HG03432 (cell line): ENCODE data around the gene CLIC1.

Experiments
- ATAC-seq: cut with Tn5 transposase; IDR thresholded peaks from one replicate; pipeline ENCODE4 v1.9.1; 2021; ENCODE audit warnings: mild to moderate bottlenecking, moderate library complexity; ENCODE audit not compliant: unreplicated experiment

The CLIC1 gene

DNA sequence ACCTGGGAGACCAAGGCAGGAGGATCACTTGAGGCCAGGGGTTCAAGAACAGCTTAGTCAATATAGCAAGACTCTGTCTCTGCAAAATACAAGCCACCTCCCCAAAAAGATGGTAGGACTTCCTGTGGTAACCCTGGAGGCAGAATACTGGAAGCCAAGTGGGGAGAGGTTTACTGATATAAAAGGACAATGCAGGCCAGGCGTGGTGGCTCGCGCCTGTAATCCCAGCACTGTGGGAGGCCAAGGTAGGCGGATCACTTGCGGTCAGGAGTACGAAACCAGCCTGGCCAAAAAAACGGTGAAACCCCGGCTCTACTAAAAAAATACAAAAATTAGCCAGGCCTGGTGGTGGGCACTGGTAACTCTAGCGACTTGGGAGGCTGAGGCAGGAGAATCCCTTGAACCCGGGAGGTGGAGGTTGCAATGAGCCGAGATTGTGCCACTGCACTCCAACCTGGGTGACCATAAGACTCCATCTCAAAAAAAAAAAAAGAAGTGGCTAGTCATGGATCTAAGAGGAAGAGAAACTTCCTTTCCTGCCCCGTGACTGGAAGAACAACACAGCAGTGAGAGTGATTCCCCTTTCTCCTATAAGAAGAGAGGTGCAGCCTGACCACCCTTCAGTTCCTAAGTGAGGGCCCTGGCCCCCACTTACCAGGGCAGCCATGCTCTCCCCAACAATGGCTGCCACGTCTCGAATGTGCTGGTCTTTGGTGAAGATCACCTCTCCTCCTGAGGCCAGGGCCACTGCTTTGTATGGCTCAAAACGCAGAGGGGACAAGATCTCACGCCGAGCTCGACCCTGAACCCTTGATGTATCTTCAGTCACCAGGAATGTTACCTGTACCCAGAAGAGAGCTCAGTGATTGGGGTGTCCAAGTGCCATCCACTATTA is 32.3 kb upstream of the CLIC1 start:
- ATAC-seq, result no peak

DNA sequence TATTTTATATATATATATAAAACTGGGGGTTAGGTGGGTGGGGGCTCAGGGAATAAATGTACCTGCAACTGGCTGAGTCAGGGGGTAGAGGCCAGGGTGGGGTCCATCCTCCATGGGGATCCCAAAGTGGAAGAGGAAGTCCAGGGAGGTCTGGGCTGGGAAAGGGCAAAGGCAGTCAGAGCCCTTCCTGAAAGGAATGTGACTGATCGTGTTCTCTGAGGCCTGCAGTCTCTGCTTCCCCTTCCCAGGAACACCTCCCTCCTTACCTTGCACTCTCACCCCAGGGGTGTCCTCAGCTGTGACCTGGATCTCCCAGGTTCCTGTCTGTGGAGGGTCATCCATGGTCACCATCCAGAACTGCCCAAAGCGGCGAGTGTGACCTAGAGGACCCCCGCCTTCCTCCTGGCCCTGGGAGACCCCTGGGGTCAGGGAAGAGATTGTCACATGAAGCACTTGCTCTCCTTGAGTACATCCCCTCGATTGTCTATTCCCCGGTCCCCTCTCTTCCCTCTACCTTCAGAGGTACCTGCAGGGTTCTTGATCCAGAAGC is 30.8 kb upstream of the CLIC1 start:
- ATAC-seq, result no peak

DNA sequence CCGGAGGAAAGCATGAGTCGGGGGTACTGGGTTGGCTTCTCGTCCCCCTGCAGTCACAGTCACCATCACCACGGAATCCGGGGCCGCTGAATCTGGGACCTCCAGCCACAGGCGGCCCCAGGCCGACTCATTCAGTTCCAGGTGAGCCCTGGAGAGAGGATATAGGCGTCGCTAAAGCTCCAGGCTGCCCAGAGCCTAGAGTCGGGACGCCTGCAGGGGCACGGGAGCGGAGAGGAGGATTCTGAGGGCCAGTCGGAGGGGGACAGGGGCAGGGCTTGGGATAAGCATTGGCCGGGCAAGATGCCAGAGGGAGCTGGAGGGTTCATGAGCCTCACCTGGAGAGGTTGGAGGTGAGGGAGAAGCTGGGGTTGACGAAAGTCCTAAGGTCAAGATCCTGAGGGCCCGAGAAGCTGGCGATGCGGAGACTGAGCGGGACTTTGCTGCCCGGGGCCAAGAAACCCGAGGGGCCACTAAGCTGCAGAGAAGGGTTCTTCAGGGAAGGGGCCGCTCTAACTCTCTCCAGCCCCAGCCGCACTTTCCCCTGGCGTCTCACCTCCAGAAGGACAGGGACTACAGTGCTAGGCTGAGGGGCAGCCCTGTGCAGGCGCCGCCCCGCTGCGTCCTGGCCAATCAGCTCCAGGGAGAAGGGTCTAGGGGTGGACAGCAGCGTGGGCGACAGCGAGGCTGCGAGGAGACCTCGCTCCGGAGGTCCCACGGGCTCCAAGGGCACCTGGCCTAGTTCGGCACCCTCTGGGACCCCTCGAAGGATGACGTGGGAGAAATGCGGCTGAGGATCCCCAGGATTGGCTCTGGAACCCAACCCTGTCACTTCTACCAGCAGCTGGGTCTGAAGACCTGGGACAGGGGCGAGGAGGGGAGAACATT is 29.8 kb upstream of the CLIC1 start:
- ATAC-seq, result no peak

- no peak for ATAC-seq
Measured at GRCh38 chr6:31765559-31765909, 29.2 kb upstream of the CLIC1 start.

- no peak for ATAC-seq
Measured at GRCh38 chr6:31764198-31764597, 27.9 kb upstream of the CLIC1 start.

GRCh38 chr6:31763619-31763940 is 27.2 kb upstream of the CLIC1 start:
- no peak for ATAC-seq

- no peak for ATAC-seq
Measured at GRCh38 chr6:31762878-31763618, 26.7 kb upstream of the CLIC1 start.

GRCh38 chr6:31762356-31762755 is 26.0 kb upstream of the CLIC1 start, which contains the start of gene SAPCD1:
Gene SAPCD1, plus strand, starts transcription at chr6:31762656. Its CDS starts 399 bp downstream, at chr6:31763055.
- no peak for ATAC-seq

GRCh38 chr6:31761343-31761742 is 25.0 kb upstream of the CLIC1 start:
- ATAC-seq, result no peak

GRCh38 chr6:31760790-31761189 is 24.5 kb upstream of the CLIC1 start:
- no peak for ATAC-seq

GRCh38 chr6:31758281-31758680 is 22.0 kb upstream of the CLIC1 start:
- no peak for ATAC-seq

DNA sequence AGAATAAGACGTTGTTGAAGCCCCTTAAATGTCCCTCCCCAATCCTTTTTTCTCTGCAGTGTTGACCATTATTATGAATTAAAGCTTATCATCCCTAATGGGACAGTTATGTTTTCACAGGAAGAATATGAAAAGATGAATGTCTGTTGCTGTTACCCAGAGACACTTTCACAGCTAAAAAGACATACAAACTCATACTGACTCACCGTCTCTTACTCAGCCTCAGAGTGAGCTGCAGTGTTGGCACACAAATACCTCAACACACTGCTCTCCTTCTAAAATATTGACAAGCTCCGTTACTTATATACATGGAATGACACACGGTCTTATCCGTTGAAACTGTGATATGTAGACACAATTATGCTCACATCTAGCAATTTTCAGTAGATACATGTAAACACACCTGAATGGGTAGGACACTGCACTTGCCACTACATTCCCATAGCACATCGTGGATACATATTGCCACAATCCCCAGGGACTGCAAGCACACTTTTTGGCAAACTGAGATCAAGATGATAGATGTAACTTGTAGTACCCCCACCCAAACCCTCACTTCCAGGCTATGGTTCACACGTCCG is 16.5 kb upstream of the CLIC1 start:
- ATAC-seq, result no peak

DNA sequence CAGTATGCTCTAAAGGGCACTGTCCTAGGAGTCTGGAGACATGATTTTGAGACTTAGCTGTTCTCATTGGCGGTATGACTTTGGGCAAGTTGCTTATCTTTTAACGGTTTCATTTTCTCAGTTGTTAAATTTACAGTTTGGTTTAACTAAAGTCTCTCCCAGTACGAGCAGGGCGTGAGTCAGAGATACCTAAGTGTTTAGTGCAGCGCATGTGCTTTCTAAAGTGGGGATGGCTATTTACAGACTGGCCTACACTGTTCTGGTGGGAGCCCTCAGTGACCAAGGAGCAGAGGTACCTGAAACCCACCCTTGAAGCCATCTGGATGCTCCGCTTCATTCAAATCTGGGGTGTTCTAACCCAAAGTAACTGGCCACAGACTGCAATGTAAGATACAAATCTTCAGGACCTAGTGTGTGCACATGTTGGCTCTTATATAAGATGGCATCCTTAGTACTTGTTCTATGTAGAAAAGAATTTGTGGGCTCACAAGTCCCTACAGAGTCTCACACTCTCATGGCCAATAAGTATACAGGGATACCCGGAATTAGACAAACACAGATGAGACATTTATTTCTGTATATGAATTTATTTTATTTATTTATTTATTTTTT is 14.2 kb upstream of the CLIC1 start:
- ATAC-seq, result no peak

- no peak for ATAC-seq
Measured at GRCh38 chr6:31749301-31750036, 13.1 kb upstream of the CLIC1 start.

DNA sequence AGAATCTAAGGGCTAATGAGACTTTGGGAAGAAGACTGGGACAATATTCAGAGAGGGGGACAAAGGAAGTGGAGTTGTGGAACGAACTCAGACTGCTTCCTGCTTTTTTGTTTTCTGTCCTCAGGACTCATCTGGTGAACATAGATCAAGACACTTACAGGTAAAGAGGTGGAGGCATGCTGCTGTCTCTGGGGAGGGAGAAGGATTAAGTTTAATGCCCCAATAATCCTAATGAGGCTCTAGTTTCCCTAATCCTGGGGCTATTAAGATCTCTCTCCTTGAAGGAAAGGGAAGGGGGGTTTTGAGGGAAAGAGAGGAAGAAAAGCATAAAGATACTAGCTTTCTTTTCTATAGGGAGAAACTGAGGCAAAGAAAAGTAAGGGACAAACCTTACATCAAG is 8.1 kb upstream of the CLIC1 start:
- ATAC-seq, result no peak

- ATAC-seq, result no peak
Measured at GRCh38 chr6:31742894-31743293, 6.6 kb upstream of the CLIC1 start.

GRCh38 chr6:31741815-31742214 is 5.5 kb upstream of the CLIC1 start:
- ATAC-seq, result no peak

DNA sequence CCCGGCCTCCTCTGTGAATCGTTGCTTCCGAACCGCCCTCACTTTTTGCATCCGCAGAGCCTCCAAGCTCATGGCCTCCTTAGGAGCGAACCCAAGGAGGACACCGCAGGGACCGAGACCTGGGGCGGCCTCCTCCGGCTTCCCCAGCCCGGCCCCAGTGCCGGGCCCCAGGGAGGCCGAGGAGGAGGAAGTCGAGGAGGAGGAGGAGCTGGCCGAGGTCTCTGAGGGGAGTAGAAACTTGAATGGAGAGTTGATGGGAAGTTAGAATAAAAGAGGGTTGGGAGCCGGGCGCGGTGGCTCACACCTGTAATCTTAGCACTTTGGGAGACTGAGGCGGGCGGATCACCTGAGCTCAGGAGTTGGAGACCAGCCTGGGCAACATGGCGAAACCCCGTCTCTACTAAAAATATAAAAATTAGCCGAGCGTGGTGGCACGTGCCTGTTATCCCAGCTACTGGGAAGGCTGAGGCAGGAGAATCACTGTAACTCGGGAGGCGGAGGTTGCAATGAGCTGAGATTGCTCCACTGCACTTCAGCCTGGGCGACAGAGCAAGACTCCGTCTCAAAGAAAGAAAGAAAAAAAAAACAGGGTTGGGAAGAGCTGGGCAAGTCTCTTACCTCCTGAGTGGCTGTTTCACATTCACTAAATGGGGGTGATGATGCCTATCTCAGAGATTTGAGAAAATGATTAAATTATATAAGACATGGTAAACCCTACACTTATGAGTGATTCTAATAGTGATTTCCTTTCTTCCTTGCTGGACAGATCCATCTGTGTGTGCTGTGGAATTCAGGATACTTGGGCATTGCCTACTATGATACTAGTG is 4.3 kb upstream of the CLIC1 start:
- ATAC-seq, result no peak
